Stimulated activated CD4-positive, alpha-beta T cell treated with anti-CD3 and anti-CD28 coated beads, Interleukin-12 subunit alpha, Interleukin-12 subunit beta, amount 100 ng/mL, for 4 hours (primary cell): ENCODE results near the gene LAMP2.

Experiments used
- DNase-seq: peaks from one replicate; pipeline ENCODE4 v3.0.0-alpha.2; 2020

Gene LAMP2

DNA sequence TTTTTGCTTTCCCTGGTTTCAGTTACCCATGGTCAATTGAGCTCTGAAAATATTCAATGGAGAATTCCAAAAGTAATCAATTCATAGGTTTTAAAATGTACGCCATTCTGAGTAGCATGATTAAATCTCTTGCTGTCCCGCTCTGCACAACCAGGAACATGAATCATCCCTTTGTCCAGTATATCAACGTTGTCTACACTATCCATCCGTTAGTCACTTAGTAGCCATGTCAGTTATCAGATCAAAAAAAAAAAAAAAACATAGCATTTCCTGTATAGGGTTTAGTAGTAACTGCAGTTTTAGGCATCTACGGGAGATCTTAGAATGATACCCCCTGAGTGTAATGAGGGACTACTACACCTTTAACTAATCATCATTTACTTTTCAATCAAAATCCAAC is 15.1 kb downstream of the LAMP2 start:
- no peak for DNase-seq

- no peak for DNase-seq
These were observed 17.0 kb downstream of the LAMP2 start for GRCh38 chrX:120452131-120452530.

DNA sequence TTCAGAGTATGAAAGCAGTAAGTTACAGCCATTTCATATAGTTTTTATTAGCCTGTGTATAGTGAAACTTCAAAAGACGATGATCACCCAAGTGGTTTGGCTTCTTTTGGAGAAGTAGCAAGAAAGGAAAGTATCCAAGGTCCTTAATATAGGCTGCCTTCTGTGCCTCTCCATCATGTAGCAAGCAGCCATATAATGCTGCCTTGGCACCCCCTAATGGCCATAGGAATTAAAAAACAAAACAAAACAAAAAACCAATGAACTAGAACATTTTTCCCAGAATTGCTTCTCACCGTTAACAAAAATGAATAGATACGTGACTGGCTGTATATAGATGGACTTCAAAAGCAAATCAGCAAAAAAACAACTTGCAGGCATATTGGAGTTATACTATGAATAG is 18.9 kb downstream of the LAMP2 start:
- no peak for DNase-seq

GRCh38 chrX:120446498-120446897 is 22.6 kb downstream of the LAMP2 start:
- no peak for DNase-seq

GRCh38 chrX:120439921-120440320 is 29.2 kb downstream of the LAMP2 start:
- no peak for DNase-seq

GRCh38 chrX:120429776-120430540 is 39.1 kb downstream of the LAMP2 start:
- DNase-seq: no peak

GRCh38 chrX:120428309-120428708 is 40.8 kb downstream of the LAMP2 start:
- no peak for DNase-seq

- no peak for DNase-seq
These were observed 42.5 kb downstream of the LAMP2 start for GRCh38 chrX:120426599-120426998.

DNA sequence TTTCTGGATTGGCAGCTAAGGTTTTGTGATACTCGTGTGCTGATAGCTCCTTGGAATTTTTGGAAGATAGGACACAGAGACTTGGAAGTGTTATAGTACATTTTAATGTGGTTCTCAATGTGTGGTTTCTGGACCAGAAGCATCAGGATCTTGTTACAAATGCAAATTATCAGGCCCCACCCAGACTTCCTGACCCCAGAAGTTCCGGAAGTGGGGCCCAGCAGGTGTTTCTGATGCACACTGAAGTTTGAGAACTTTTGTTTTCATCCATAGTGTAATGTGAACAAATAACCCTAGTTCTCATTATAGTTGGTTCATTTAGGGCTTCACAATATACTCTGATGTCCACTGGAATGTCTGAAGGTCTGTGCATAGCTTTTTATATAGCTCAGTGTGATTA is 49.6 kb downstream of the LAMP2 start:
- no peak for DNase-seq

GRCh38 chrX:120408168-120408567 is 60.9 kb downstream of the LAMP2 start:
- no peak for DNase-seq

- no peak for DNase-seq
These were observed 62.5 kb downstream of the LAMP2 start for GRCh38 chrX:120406638-120407037.

GRCh38 chrX:120402369-120402768 is 66.7 kb downstream of the LAMP2 start:
- DNase-seq: no peak

- DNase-seq: no peak
These were observed 67.8 kb downstream of the LAMP2 start for GRCh38 chrX:120401301-120401700.

GRCh38 chrX:120380699-120381098 is 88.4 kb downstream of the LAMP2 start:
- DNase-seq: no peak

DNA sequence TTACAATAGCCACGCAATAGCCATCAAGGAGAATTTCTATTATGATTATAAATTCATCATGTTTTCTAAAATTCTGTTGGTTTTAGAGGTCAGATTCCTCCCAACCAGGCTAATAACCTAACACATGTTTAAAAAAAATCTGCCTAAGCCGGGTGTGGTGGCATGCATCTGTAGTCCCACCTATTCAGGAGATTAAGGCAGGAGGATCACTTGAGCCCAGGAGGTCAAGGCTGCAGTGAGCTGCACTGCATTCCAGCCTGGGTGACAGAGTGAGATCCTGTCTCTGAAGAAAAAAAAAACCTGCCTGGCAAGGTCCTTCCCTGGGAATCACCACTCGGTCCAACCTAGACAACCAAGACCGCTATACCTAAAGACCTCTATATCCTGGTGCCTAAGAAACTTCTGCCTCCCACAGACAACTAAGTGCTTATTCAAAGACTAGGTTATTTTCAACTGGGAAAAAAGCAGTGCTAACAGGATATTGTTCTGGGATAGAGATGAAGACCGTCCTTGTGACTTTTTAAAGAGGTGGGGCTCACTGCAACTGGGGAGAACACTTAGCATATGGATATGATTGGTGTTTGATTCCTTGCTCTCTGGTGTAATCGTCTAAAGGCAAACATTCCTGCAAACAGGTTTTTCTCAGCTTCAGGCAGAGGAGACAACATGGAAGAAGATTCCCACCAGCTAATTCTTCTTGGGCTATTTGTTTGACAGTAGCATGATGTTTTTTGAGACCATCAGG is 89.0 kb downstream of the LAMP2 start:
- DNase-seq: no peak

- no peak for DNase-seq
These were observed 90.5 kb downstream of the LAMP2 start for GRCh38 chrX:120378570-120378969.
